Panc1 (cell line): ENCODE data around the gene OLIG2. TPM values are rescaled to one million over a fixed set of nuclear protein-coding genes. Genes with fewer than 3 reads are reported as not detected.

Experiments used
- ATAC-seq: fragments of 200-7000 bp; cut with Tn5 transposase; 2 replicates; pipeline ENCODE4 v1.9.1; 2020; ENCODE audit warnings: mild to moderate bottlenecking, moderate library complexity
- BruUV-seq: library from RNA; stranded (reverse); fragments of 400-500 nt; replicated peaks from 2 replicates; lab custom pipeline; 2021; lab: Mats Ljungman, UMichigan
- CTCF ChIA-PET: fragments of 300-600 bp; sonication (Branson Sonifier 250); formaldehyde crosslinking; loops from one replicate; lab custom pipeline; 2022; ENCODE audit warnings: antibody characterized with exemption; lab: Charles Lee
- POLR2A ChIA-PET: fragments of 300-600 bp; sonication (Branson Sonifier 250); formaldehyde crosslinking; loops from one replicate; lab custom pipeline; 2022; ENCODE audit warnings: antibody characterized with exemption; lab: Charles Lee
- DNase-seq: peaks from one replicate; pipeline ENCODE4 v3.0.0-alpha.2; 2010; ENCODE audit warnings: low read depth, low spot score
- H3K27ac ChIP-seq: 2 replicates; pipeline ENCODE4 v1.5.1; 2011; ENCODE audit warnings: mild to moderate bottlenecking, low read length, inconsistent platforms
- H3K27me3 ChIP-seq: fragments of 200-500 bp; sonication (Bioruptor generic); 2 replicates; pipeline ENCODE4 v1.6.0; 2014; ENCODE audit warnings: low read length, inconsistent platforms; ENCODE audit not compliant: control insufficient read depth, insufficient read depth
- H3K36me3 ChIP-seq: fragments of 200-500 bp; sonication (Bioruptor generic); 2 replicates; pipeline ENCODE4 v1.5.1; 2014; ENCODE audit warnings: inconsistent platforms, mild to moderate bottlenecking, low read length, moderate library complexity; ENCODE audit not compliant: control insufficient read depth, insufficient read depth
- H3K4me1 ChIP-seq: 2 replicates; pipeline ENCODE4 v1.5.1; 2011; ENCODE audit warnings: inconsistent platforms, mild to moderate bottlenecking, low read length, moderate library complexity; ENCODE audit not compliant: control insufficient read depth, insufficient read depth
- H3K4me3 ChIP-seq, 2 experiments: 2 replicates each; pipeline ENCODE4 v1.5.1; 2011 to 2012; ENCODE audit warnings: low read depth in 2 of 2, low read length in 2 of 2, mild to moderate bottlenecking in 2 of 2, inconsistent platforms in 1 of 2, moderate library complexity in 1 of 2
- H3K9me3 ChIP-seq: fragments of 200-500 bp; sonication (Bioruptor generic); 2 replicates; pipeline ENCODE4 v1.5.1; 2014; ENCODE audit warnings: low read depth, mild to moderate bottlenecking, inconsistent platforms, low read length, moderate library complexity; ENCODE audit not compliant: control insufficient read depth, insufficient read depth
- POLR2AphosphoS5 ChIP-seq: IDR thresholded peaks from 2 replicates; pipeline ENCODE4 v1.6.1; 2012; ENCODE audit warnings: mild to moderate bottlenecking, low read depth, low read length, moderate library complexity
- SIN3A ChIP-seq: IDR thresholded peaks from 2 replicates; pipeline ENCODE4 v1.6.1; 2012; ENCODE audit warnings: low read depth, mild to moderate bottlenecking, low read length, moderate library complexity, borderline replicate concordance; ENCODE audit not compliant: insufficient read depth
- TCF7L2 ChIP-seq: IDR thresholded peaks from 2 replicates; pipeline ENCODE4 v1.6.1; 2011; ENCODE audit warnings: mild to moderate bottlenecking, low read depth, low read length, inconsistent platforms
- in situ Hi-C: cut with HindIII; loops from 2 replicates; pipeline ENCODE4 v1.10.0; 2016; ENCODE audit warnings: low sequenced_read_pairs, low pct_unique_long_range_greater_than_20kb
- intact Hi-C: fragments of 100-400 bp; cut with micrococcal nuclease; formaldehyde crosslinking; loops from one replicate; pipeline ENCODE4 v1.10.0; 2022; ENCODE audit not compliant: unreplicated experiment
- total RNA-seq: library from RNA; stranded (reverse); gene quantifications from one replicate; pipeline ENCODE4 v1.2.1, GENCODE V29; 2021; ENCODE audit not compliant: unreplicated experiment
- TF ChIP-seq, protein P1 (sequence below): fragments of 450-650 bp; IDR thresholded peaks from 2 replicates; pipeline ENCODE4 v1.5.1; 2017; ENCODE audit warnings: mild to moderate bottlenecking
- TF ChIP-seq, protein P2 (sequence below), 2 experiments: IDR thresholded peaks; 2 replicates each; pipeline ENCODE4 v1.6.1; 2011 to 2012; ENCODE audit warnings: low read depth in 2 of 2, control low read depth in 1 of 2, low read length in 1 of 2, mild to moderate bottlenecking in 1 of 2, moderate library complexity in 1 of 2; ENCODE audit not compliant: insufficient read depth in 1 of 2

Gene OLIG2
- total RNA-seq, 1 experiment from 2014 or later: not detected

DNA sequence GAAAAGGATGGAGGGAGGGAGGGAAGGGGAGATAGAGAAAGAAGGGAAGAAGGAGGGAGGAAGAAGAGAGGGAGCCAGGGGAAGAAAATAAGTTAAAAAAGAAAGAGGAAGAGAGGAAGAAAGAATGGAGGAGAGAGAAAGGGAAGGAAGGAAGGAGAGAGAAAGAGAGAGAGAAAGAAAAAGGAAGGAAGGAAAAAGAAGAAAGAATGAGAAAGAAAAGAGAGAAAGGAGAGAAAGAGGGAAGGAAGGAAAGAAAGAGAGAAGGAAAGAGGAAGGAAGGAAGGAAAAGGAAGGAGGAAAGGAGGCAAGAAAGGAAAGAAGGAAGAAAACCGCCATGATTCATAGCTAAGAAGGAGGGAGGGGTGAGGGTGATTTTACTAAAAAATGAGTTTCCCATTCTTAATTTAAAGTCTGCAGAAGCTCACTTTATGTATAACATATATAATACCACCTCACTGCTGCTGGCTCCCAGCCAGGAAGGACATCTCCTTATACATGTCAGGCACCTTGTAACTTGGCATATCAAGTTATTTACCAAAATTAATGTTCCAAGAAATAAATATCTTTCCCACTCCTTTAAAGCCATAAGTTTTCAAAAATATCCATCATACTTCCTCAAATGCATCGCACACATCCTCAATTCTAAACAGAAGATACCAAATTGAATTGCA, 46.0 kb upstream of the OLIG2 start:
- intact Hi-C loops: no loop called here
- DNase-seq (no peak), ATAC-seq (no peak)
- in situ Hi-C loops: no loop called here
- Histone ChIP-seq H3K27ac (no peak overlapping the region), H3K9me3 (no peaks in the 10 kb centered on the region), H3K27me3 (0 out of 2 replicates have a peak, but pooled peaks cover 2% of the 10 kb centered on the region), H3K4me3 (no peak overlapping the region), H3K4me1 (no peaks in the 10 kb centered on the region), H3K36me3 (no peaks in the 10 kb centered on the region)
- ChIA-PET POLR2A (no interaction called here), CTCF (no interaction called here)
- TF ChIP-seq, protein P1, sequence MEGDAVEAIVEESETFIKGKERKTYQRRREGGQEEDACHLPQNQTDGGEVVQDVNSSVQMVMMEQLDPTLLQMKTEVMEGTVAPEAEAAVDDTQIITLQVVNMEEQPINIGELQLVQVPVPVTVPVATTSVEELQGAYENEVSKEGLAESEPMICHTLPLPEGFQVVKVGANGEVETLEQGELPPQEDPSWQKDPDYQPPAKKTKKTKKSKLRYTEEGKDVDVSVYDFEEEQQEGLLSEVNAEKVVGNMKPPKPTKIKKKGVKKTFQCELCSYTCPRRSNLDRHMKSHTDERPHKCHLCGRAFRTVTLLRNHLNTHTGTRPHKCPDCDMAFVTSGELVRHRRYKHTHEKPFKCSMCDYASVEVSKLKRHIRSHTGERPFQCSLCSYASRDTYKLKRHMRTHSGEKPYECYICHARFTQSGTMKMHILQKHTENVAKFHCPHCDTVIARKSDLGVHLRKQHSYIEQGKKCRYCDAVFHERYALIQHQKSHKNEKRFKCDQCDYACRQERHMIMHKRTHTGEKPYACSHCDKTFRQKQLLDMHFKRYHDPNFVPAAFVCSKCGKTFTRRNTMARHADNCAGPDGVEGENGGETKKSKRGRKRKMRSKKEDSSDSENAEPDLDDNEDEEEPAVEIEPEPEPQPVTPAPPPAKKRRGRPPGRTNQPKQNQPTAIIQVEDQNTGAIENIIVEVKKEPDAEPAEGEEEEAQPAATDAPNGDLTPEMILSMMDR: no peak
- TF ChIP-seq POLR2AphosphoS5 (no peak), TCF7L2 (no peak), SIN3A (no peak)
- TF ChIP-seq, protein P2, sequence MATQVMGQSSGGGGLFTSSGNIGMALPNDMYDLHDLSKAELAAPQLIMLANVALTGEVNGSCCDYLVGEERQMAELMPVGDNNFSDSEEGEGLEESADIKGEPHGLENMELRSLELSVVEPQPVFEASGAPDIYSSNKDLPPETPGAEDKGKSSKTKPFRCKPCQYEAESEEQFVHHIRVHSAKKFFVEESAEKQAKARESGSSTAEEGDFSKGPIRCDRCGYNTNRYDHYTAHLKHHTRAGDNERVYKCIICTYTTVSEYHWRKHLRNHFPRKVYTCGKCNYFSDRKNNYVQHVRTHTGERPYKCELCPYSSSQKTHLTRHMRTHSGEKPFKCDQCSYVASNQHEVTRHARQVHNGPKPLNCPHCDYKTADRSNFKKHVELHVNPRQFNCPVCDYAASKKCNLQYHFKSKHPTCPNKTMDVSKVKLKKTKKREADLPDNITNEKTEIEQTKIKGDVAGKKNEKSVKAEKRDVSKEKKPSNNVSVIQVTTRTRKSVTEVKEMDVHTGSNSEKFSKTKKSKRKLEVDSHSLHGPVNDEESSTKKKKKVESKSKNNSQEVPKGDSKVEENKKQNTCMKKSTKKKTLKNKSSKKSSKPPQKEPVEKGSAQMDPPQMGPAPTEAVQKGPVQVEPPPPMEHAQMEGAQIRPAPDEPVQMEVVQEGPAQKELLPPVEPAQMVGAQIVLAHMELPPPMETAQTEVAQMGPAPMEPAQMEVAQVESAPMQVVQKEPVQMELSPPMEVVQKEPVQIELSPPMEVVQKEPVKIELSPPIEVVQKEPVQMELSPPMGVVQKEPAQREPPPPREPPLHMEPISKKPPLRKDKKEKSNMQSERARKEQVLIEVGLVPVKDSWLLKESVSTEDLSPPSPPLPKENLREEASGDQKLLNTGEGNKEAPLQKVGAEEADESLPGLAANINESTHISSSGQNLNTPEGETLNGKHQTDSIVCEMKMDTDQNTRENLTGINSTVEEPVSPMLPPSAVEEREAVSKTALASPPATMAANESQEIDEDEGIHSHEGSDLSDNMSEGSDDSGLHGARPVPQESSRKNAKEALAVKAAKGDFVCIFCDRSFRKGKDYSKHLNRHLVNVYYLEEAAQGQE (IDR thresholded peaks at IDR 0.05; ENCODE audit: insufficient read depth in 1 of 2, low read depth in 2 of 2, low read length in 1 of 2): no peak
- BruUV-seq: no TSS peak

DNA sequence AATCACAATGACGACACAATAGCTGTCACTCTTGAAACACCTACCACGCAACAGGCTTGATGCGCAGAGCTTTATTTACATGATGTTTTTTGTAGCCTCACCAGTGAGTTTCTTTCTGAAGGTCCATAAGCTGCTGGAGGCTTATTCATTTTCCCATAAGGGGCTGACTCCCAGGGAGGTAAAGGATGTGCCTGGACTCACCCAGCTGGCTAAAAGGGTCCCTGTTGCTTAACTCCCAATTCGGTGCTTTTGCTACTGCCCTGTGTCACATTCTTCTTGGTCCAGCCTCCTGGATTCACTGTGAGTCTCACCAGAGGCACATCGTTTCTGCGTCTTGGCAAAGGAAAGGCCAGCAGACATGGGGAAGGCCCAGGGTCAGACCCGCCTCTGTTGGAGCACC, 44.6 kb upstream of the OLIG2 start:
- TF ChIP-seq SIN3A: no peak
- DNase-seq: no peak
- 0 out of 2 replicates have a peak, but pooled peaks cover 2% of the 10 kb centered on the region for H3K27me3 ChIP-seq
- no peak for ATAC-seq
- ChIA-PET CTCF (no interaction called here), POLR2A (no interaction called here)
- H3K36me3 ChIP-seq: no peaks in the 10 kb centered on the region
- no TSS peak for BruUV-seq
- intact Hi-C loops: no loop called here
- H3K4me1 ChIP-seq: no peaks in the 10 kb centered on the region
- in situ Hi-C loops: no loop called here
- no peaks in the 10 kb centered on the region for H3K9me3 ChIP-seq
- no peak overlapping the region for H3K4me3 ChIP-seq
- no peak overlapping the region for H3K27ac ChIP-seq

DNA sequence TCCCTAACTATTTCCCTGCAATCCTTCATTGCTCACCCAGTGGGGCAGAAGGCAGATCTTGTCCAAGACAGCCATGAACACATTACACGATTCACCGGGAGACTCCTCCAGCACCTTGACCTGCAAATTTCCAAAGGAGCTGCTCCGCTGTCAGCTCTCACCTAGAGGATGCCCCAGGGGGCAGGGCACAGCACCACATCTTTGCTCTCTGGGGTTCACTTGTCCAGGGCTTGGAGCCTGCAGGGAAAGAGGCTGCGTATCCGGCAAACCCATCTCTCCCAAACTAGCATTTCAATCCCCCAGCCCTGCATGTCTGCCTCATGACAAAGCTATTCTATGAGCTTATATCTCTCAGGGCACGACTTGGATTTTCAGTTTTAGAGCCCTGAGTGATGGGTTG, 35.1 kb upstream of the OLIG2 start:
- POLR2A ChIA-PET: no interaction called here
- no peak overlapping the region for H3K4me3 ChIP-seq
- in situ Hi-C loops (no loop called here), intact Hi-C loops (loop anchor here (5.0 kb wide), 1 partner anchor 137 kb away; no protein-coding TSS in a partner anchor)
- no peaks in the 10 kb centered on the region for H3K36me3 ChIP-seq
- peaks cover 3% of the 10 kb centered on the region; the same call in 1 of the 2 replicates for H3K27me3 ChIP-seq
- no peak for DNase-seq
- BruUV-seq: no TSS peak
- no peak overlapping the region for H3K27ac ChIP-seq
- CTCF ChIA-PET: no interaction called here
- no peaks in the 10 kb centered on the region for H3K9me3 ChIP-seq
- no peaks in the 10 kb centered on the region for H3K4me1 ChIP-seq
- TF ChIP-seq TCF7L2 (no peak), POLR2AphosphoS5 (no peak), SIN3A (no peak)
- TF ChIP-seq, protein P1: no peak
- TF ChIP-seq, protein P2 (IDR thresholded peaks at IDR 0.05; ENCODE audit: insufficient read depth in 1 of 2, low read depth in 2 of 2, low read length in 1 of 2): no peak
- ATAC-seq: no peak
